ENCODE measurements around the gene MYH7. TPM values are rescaled to one million over a fixed set of nuclear protein-coding genes. Genes with fewer than 3 reads are reported as not detected.

The MYH7 gene
- total RNA-seq, 6 experiments from 2014 or later = not detected

DNA sequence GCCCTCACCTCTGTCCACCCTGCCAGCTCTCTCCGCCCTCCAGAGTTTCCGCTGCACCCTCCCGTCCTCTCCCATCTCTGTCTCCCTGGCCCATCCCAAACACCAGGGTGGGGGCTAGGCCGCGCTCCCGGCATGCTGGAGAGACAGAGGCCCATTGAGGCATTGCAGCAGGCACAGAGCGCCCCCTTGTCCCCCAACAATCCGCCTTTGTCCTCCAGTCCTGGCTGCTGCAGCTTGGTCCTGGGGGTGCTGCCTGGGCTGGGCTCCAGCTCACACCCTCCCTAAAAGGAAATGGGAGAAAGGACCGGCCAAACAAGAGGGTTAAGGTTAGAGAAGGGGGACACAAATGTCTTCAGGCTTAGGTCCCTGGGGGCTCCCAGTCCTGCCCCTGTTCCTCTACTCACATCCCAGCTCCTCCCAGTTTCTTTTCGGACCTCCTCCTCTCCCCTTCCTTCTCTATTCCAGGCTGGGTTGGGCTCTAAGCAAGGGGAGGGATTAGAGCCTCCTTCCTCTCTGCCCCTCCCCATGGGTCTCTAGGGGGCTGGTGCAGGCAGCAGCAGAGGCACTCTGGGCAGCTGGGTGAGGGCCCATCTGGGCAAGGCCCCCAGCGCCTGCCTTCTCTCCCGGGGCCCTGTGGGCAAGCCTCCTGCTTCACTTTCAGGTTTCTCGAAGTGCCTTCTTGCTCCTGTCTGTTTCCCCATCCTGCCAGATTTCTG is 58.8 kb downstream of the MYH7 start, which contains the start of gene CMTM5:
TSS of gene CMTM5 (plus strand) at position 565 of the 716 bp plus-strand sequence. CDS start 206 bp downstream, outside the sequence.
- Mint-ChIP-seq H3K27me3 (ENCODE audit: insufficient read depth) (peaks cover 34% of the 10 kb centered on the region), H3K36me3 (ENCODE audit: low read depth) (no peaks in the 10 kb centered on the region), H3K27ac (no peak within 1 kb of the TSS), H3K4me3 (no peak within 1 kb of the TSS), H3K9me3 (no peaks in the 10 kb centered on the region), H3K4me1 (ENCODE audit: low read depth) (no peaks in the 10 kb centered on the region)
- TF ChIP-seq, protein P1, sequence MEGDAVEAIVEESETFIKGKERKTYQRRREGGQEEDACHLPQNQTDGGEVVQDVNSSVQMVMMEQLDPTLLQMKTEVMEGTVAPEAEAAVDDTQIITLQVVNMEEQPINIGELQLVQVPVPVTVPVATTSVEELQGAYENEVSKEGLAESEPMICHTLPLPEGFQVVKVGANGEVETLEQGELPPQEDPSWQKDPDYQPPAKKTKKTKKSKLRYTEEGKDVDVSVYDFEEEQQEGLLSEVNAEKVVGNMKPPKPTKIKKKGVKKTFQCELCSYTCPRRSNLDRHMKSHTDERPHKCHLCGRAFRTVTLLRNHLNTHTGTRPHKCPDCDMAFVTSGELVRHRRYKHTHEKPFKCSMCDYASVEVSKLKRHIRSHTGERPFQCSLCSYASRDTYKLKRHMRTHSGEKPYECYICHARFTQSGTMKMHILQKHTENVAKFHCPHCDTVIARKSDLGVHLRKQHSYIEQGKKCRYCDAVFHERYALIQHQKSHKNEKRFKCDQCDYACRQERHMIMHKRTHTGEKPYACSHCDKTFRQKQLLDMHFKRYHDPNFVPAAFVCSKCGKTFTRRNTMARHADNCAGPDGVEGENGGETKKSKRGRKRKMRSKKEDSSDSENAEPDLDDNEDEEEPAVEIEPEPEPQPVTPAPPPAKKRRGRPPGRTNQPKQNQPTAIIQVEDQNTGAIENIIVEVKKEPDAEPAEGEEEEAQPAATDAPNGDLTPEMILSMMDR (IDR thresholded peaks at IDR 0.05) = no peak
- no peak for DNase-seq

DNA sequence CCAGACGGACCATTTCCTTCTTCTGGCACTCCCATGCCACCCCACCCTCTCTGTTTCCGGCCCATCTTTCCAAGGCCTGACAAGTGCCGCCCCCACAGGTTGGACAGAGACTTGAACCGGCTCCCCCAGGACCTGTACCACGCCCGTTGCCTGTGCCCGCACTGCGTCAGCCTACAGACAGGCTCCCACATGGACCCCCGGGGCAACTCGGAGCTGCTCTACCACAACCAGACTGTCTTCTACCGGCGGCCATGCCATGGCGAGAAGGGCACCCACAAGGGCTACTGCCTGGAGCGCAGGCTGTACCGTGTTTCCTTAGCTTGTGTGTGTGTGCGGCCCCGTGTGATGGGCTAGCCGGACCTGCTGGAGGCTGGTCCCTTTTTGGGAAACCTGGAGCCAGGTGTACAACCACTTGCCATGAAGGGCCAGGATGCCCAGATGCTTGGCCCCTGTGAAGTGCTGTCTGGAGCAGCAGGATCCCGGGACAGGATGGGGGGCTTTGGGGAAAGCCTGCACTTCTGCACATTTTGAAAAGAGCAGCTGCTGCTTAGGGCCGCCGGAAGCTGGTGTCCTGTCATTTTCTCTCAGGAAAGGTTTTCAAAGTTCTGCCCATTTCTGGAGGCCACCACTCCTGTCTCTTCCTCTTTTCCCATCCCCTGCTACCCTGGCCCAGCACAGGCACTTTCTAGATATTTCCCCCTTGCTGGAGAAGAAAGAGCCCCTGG is 59.8 kb downstream of the MYH7 start:
- no peak for DNase-seq
- H3K4me1 Mint-ChIP-seq (ENCODE audit: low read depth) = no peaks in the 10 kb centered on the region
- no peak overlapping the region for H3K4me3 Mint-ChIP-seq
- no peaks in the 10 kb centered on the region for H3K9me3 Mint-ChIP-seq
- H3K27ac Mint-ChIP-seq = no peak overlapping the region
- no peaks in the 10 kb centered on the region for H3K36me3 Mint-ChIP-seq (ENCODE audit: low read depth)
- TF ChIP-seq, protein P1 (IDR thresholded peaks at IDR 0.05) = no peak
- H3K27me3 Mint-ChIP-seq (ENCODE audit: insufficient read depth) = peaks cover 37% of the 10 kb centered on the region

DNA sequence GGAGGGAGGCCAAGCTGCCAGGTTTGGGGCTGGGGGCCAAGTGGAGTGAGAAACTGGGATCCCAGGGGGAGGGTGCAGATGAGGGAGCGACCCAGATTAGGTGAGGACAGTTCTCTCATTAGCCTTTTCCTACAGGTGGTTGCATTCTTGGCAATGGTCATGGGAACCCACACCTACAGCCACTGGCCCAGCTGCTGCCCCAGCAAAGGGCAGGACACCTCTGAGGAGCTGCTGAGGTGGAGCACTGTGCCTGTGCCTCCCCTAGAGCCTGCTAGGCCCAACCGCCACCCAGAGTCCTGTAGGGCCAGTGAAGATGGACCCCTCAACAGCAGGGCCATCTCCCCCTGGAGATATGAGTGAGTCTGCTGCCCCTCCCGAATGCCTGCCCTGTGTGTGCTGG is 62.4 kb downstream of the MYH7 start:
- Mint-ChIP-seq H3K36me3 (ENCODE audit: low read depth) (no peaks in the 10 kb centered on the region), H3K27ac (no peak overlapping the region), H3K4me3 (no peak overlapping the region), H3K4me1 (ENCODE audit: low read depth) (no peaks in the 10 kb centered on the region), H3K27me3 (ENCODE audit: insufficient read depth) (peaks cover 35% of the 10 kb centered on the region), H3K9me3 (no peaks in the 10 kb centered on the region)
- TF ChIP-seq, protein P1 (IDR thresholded peaks at IDR 0.05) = no peak
- DNase-seq = no peak

DNA sequence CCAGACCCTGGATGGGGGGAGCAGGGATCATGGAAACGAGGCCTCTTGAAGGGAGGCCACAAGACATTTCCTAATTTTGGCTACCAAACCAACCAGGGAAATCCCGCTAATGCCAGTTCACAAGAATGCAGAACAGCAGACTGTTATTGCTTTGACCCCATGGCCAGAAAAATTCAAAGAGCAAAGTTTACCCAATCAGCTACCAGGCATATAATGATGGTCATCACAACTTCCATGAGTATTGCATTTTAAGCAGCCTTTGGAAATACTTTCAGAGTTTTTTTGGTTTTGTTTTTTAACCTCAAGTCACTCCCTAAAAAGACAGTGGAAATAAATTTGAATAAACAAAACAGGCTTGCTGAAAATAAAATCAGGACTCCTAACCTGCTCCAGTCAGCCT is 63.0 kb downstream of the MYH7 start, which contains the start of gene IL25:
TSS of gene IL25 (plus strand) at position 301 of the 400 bp plus-strand sequence.
- TF ChIP-seq, protein P1 (IDR thresholded peaks at IDR 0.05) = no peak
- Mint-ChIP-seq H3K4me1 (ENCODE audit: low read depth) (no peaks in the 10 kb centered on the region), H3K27me3 (ENCODE audit: insufficient read depth) (peaks cover 35% of the 10 kb centered on the region), H3K27ac (no peak within 1 kb of the TSS), H3K4me3 (no peak within 1 kb of the TSS), H3K36me3 (ENCODE audit: low read depth) (no peaks in the 10 kb centered on the region), H3K9me3 (no peaks in the 10 kb centered on the region)
- no peak for DNase-seq

DNA sequence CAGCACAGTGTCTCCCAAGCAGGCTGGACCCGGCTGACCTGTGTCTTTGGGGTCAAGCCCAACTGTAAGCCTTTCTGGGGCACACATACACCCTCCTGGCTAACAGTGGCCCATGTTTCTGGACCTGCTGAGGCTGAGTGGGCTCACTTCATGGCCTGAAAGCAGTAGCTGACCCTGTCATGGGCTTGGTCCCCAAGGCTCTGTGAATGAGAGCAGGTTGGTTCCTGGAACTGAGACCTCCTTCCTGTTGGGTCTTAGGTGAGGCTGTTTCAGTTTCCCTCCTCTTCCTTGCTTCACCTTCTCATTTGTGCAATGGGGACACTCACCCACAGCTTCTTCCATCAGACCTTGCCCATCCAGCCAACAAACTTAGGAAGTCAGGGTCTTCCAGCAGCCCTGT is 63.6 kb downstream of the MYH7 start:
- H3K27ac Mint-ChIP-seq = no peak overlapping the region
- H3K4me3 Mint-ChIP-seq = no peak overlapping the region
- TF ChIP-seq, protein P1 (IDR thresholded peaks at IDR 0.05) = no peak
- H3K27me3 Mint-ChIP-seq (ENCODE audit: insufficient read depth) = peaks cover 35% of the 10 kb centered on the region
- DNase-seq = no peak
- no peaks in the 10 kb centered on the region for H3K36me3 Mint-ChIP-seq (ENCODE audit: low read depth)
- H3K4me1 Mint-ChIP-seq (ENCODE audit: low read depth) = no peaks in the 10 kb centered on the region
- no peaks in the 10 kb centered on the region for H3K9me3 Mint-ChIP-seq

Measured in HFFc6 (cell line).